HL-60 (cell line): ENCODE data around the gene WNT7B.

Source experiments
- DNase-seq, 2 experiments: peaks; one replicate each; pipeline ENCODE4 v3.0.0-alpha.2; 2010 to 2020; ENCODE audit warnings: low read depth in 1 of 2, low spot score in 1 of 2
- H3K27ac ChIP-seq: fragments of 250-450 bp; sonication (Bioruptor Pico); replicated peaks from 2 replicates; pipeline ENCODE4 v1.5.1; 2020; ENCODE audit warnings: mild to moderate bottlenecking, moderate library complexity
- H3K27me3 ChIP-seq: fragments of 250-450 bp; sonication (Bioruptor Pico); 2 replicates; pipeline ENCODE4 v1.5.1; 2021; ENCODE audit warnings: mild to moderate bottlenecking, moderate library complexity; ENCODE audit not compliant: insufficient read depth, poor library complexity, severe bottlenecking
- H3K4me3 ChIP-seq: replicated peaks from 2 replicates; pipeline ENCODE4 v1.5.1; 2011; ENCODE audit warnings: mild to moderate bottlenecking, control low read depth, low read length; ENCODE audit not compliant: insufficient read depth
- CTCF ChIP-seq: IDR thresholded peaks from one replicate; pipeline ENCODE4 v1.5.1; 2011; ENCODE audit warnings: low read length, control low read depth, inconsistent platforms; ENCODE audit not compliant: insufficient read depth
- GABPA ChIP-seq: IDR thresholded peaks from 2 replicates; pipeline ENCODE4 v1.6.1; 2012; ENCODE audit warnings: low read depth
- POLR2AphosphoS5 ChIP-seq: IDR thresholded peaks from 2 replicates; pipeline ENCODE4 v1.6.1; 2012; ENCODE audit warnings: low read depth
- REST ChIP-seq: IDR thresholded peaks from 2 replicates; pipeline ENCODE4 v1.6.1; 2012; ENCODE audit warnings: low read depth; ENCODE audit not compliant: insufficient replicate concordance
- SPI1 ChIP-seq: IDR thresholded peaks from 2 replicates; pipeline ENCODE4 v1.6.1; 2012; ENCODE audit warnings: low read depth, mild to moderate bottlenecking, borderline replicate concordance

WNT7B gene

GRCh38 chr22:45889093-45889538 is 87.8 kb downstream of the WNT7B start:
- no peak for TF ChIP-seq REST
- TF ChIP-seq SPI1 = no peak
- no peak for TF ChIP-seq CTCF
- no peak for TF ChIP-seq GABPA
- TF ChIP-seq POLR2AphosphoS5 = no peak
- Histone ChIP-seq H3K27me3 (peaks cover 13% of the 10 kb centered on the region), H3K27ac (no peak overlapping the region), H3K4me3 (no peak overlapping the region)
- no peak for DNase-seq

GRCh38 chr22:45888221-45889092 is 88.5 kb downstream of the WNT7B start:
- Histone ChIP-seq H3K4me3 (no peak overlapping the region), H3K27ac (no peak overlapping the region), H3K27me3 (peaks cover 13% of the 10 kb centered on the region)
- TF ChIP-seq GABPA (no peak), SPI1 (no peak), REST (no peak), POLR2AphosphoS5 (no peak), CTCF (no peak)
- no peak for DNase-seq

- TF ChIP-seq POLR2AphosphoS5 (no peak), GABPA (no peak), REST (no peak), SPI1 (no peak), CTCF (no peak)
- DNase-seq = no peak
- H3K27ac ChIP-seq = no peak overlapping the region
- no peak overlapping the region for H3K4me3 ChIP-seq
- H3K27me3 ChIP-seq = peaks cover 15% of the 10 kb centered on the region
These were observed 89.5 kb downstream of the WNT7B start for GRCh38 chr22:45887202-45888131.
